ENCODE results near the gene NR1H3. TPM values are rescaled to one million over a fixed set of nuclear protein-coding genes. Genes with fewer than 3 reads are reported as not detected.
"Not testable (repeated sequence)": the region's sequence is repeated elsewhere in the genome, so short reads cannot be mapped to it uniquely, and the experiment has no call there.

NR1H3 gene
- total RNA-seq, 1 experiment from 2014 or later: 7.7 TPM

DNA sequence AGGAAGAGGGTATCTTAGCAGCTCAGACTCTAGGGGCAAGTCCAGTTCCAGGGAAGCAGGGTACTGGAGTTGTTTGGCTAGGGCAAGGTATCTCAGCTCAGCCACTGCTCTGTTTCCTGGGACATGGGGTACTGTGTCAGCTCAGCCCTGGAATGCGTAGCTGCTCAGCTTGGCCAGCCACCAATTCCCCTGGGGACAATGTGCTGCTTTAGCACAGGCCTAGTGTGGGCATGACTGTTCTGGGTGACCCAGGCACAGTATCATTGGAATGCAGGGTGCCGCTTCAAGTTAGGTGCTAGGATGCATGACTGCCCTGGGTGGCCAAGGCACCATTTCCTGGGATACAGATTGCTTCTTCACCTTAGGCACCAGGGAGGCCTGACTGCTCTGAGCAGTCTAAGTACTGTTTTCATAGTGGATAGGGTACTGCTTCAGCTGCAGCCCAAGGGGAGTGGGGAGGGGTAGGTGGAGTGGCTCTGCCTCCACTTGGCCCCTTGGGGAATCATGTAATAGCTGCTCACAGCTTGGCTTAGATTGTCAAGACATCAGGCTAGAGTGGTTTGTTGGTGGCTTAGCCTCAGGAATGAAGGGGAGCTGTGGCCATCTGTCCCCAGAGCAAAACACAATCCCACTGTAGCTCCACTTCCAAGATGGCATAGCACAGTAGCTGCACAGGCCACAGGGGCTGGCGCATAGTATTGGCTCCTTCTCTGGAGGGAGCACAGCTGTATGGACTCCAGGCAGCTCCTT lies 48.1 kb downstream of the NR1H3 start:
- peak; percentile 58 for DNase-seq (ENCODE audit: low read depth)

DNA sequence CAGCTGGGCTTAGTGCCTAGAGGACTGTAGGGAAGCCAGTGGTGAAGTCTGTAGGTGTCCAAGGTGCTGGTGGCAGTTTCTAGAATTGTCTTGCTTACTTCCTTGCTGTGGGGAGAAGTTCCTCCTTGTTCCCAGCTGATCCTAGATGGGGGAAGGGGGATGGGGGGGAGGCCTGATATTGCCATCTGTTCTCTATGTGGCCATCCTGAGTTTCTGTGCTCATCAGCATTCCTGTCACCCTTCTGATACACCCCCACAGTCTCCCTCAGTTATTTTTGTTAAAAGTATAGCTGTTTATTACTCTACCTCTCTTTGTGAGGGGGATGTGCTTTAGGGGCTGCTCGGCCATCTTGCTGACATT lies 48.7 kb downstream of the NR1H3 start:
- DNase-seq (ENCODE audit: low read depth): no peak

DNA sequence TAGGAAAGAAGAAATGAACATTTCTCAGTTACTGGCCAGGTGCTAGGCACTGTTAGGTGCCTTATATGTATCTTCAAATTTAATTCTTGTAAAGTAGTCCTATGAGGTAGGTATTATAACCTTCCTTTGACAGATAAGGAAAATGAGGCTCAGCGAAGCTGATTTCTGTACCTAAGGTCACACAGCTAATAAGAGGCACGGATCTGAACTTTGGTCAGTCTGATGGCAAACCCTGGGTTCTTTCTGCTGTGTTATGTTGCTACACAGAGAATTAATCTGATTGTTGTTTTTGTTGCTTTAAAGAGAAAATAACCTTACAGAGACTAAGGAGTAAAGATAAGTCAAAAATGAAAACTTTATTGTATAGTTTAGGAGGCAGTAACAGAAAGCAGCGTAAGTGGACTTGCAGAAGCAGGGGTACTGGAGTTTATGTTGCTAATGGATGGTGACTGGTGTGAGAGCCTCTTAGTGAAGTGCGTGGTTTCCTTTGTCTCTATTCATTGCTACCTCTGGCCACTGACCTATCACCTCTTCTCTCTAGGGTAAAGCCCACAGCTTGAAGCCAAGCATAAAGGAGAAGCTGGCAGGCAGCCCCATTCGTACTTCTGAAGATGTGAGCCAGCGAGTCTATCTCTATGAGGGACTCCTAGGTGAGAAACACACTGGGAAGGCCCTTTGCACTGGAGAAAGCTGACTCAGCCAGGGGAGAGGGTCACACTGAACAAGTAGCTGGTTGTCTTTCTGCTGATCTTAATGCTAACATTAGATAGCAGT lies 50.4 kb downstream of the NR1H3 start:
- DNase-seq (ENCODE audit: low read depth): no peak

DNA sequence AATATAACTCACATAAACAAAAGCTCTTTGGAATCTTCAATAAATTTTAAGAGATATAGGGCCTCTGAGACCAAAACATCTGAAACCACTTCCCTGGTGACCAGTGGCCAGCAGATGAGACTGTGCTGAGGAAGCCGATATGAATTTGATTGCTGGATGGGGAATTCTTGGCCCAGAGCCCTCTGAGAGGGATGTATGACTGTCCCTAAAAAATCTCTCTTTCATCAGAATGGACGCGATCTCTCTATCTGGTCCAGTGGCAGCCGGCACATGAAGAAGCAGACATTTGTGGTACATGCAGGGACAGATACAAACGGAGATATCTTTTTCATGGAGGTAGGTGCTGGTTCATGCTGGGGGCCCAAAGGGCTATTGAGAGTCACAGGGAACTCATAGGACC lies 57.2 kb downstream of the NR1H3 start:
- no peak for DNase-seq (ENCODE audit: low read depth)

DNA sequence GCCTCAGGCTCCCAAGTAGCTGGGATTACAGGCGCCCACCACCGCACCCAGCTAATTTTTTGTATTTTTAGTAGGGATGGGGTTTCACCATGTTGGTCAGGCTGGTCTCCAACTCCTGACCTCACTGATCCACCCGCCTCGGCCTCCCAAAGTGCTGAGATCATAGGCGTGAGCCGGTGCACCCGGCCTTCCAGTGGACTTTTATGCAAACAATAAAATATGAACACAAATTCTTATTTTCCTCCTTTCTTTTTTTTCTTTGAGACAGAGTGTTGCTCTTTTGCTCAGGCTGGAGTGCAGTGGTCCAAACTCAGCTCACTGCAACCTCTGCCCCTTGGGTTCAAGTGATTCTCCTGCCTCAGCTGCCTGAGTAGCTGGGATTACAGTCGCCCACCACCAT lies 58.7 kb downstream of the NR1H3 start:
- not testable (repeated sequence) for DNase-seq (ENCODE audit: low read depth)

DNA sequence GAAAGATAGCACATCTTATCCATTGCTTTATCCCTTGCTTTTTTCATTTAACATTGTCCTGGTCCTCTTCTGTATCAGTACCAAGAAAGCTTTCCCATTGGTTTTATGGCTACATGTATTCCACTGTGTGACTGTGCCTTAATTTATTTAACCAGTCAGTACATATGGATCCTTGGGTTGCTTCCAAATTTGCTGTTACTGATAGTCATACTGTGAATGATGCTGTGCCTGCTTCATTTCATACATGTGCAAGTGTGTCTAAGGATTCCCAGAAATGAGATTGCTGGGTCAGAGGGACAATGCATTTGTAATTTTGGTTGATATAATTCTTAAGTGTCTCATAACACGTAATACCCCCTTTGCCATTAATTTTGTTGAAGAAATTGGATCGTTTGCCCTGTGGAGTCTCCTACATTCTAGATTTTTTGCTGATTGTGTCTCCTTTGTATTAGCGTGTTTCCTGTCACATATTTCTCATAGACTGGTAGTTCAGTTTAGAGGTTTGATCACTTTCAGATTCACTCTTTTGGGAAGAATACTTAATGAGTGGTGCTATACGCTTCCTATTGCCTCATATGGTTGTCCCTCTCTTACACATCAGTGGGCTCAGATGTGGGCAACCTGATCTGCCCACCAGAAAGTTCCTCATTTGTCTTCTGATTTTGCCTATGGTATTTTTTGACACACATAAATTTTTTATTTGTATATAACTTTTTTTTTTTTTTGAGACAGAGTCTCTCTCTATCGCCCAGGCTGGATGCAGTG lies 59.5 kb downstream of the NR1H3 start:
- no peak for DNase-seq (ENCODE audit: low read depth)

DNA sequence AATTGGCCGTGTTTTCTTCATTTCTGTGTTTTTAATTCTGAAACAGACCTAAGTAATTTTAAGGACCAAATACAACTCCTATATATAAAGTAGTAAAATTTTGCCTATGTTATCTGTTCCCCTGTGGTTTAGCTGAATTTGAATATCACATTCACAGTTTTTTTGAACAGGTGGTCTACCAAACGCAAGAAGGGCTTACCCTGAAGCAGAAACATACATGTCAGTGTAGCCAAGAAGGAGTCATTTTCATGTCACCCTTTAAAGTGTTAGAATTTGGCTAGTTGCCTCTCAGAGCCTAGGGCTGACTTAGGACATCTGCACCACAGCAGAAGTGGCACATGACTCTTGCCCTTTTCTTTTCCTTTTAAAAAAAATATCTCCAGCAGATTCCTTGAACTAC lies 60.4 kb downstream of the NR1H3 start:
- no peak for DNase-seq (ENCODE audit: low read depth)

Other genes with a start within 250 kb of the NR1H3 start
- 119 and 130 TPM in 2 replicates for gene ARFGAP2, start 81.1 kb upstream of the NR1H3 start, total RNA-seq (2014; rRNA removed; shearing (Covaris generic))
- gene PACSIN3, start 71.6 kb upstream of the NR1H3 start, total RNA-seq (2014; rRNA removed; shearing (Covaris generic)): 13.3 and 15.8 TPM in 2 replicates
- 21.2 and 23.2 TPM in 2 replicates for gene DDB2, start 43.0 kb upstream of the NR1H3 start, total RNA-seq (2014; rRNA removed; shearing (Covaris generic))
- gene ACP2, start 9.2 kb upstream of the NR1H3 start, total RNA-seq (2014; rRNA removed; shearing (Covaris generic)): 74.4 and 98.8 TPM in 2 replicates
- 13.3 and 25.1 TPM in 2 replicates for gene MADD, start 12.1 kb downstream of the NR1H3 start, total RNA-seq (2014; rRNA removed; shearing (Covaris generic))
- not detected in 2 replicates for gene MYBPC3, start 94.7 kb downstream of the NR1H3 start, total RNA-seq (2014; rRNA removed; shearing (Covaris generic))
- gene SPI1, start 120.6 kb downstream of the NR1H3 start, total RNA-seq (2014; rRNA removed; shearing (Covaris generic)): not detected in 2 replicates
- gene SLC39A13, start 150.6 kb downstream of the NR1H3 start, total RNA-seq (2014; rRNA removed; shearing (Covaris generic)): 23.2 and 43.9 TPM in 2 replicates
- 283 and 294 TPM in 2 replicates for gene PSMC3, start 168.4 kb downstream of the NR1H3 start, total RNA-seq (2014; rRNA removed; shearing (Covaris generic))
- gene RAPSN, start 191.1 kb downstream of the NR1H3 start, total RNA-seq (2014; rRNA removed; shearing (Covaris generic)): not detected in 2 replicates

Measured in M059J (cell line).